ENCODE measurements around the gene TOMM7.

TOMM7 gene

DNA sequence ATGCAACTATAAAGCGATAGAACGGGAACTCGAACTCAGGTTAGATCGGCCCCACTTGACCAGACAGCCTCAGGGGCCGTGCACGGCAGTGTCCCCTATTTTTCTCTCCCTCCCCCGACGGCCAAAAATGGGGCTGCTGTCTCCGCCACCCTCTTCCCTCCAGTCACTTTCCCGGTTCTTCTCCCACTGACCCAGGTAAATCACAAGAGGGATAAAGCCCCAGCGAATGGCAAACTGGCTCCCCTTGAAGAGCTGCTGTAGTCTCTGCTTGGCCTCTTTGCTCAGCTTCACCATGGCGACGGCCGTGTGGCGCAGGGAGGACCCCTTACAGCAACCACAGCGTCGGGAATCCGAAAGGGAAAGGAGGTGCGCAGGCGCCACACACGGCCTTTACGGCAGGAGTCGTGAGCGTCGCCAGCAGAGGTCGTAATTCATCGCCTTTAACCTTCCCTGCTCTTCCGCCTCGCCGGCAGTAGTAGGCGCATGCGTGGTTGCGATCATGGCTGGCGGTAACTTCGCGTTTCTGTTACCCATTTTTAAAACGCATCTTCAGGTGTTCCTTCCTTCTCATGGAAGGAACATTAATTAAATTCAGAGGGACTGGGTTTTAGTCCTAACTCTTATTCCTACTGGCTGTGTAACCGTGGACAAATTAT, at the start of gene TOMM7:
TOMM7 (minus strand) TSS at position 364 of the 656 bp plus-strand sequence; CDS start at position 294, 70 bp downstream.
- DNase-seq (ENCODE audit: low read depth in 2 of 2, low spot score in 1 of 2): peak; percentile 72 to 80

DNA sequence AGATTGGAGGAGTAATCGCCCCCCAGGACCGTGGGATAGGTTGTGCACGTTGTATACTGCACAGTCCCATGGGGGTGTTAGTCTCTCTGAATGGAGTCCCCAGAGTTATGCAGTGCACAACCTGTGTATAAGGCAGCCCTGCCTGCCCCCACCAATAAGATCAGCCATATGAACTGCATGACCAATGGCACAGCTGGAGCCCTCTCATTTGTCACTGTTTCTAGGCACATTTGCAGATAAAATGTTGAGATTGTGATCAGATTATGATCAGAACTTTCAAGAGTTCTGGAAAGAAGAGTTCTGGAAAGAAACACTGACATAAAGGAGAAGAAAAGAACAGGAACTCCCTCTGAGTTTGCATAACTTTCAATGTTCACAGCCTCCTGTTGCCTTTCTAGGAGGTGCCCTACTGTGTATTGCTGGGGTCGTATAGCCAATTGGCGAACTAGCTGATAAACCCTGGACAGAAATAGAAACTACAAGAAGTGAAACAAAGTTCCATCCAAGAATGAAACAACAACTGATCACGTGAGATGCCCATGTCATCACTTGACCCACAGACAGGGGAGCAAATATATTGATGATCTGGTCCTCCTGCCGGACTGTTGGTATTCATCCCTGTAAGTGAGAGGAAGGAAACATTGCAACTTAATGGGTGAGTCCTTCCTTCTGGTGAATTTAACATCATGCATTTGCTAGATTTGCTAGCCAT, 49.6 kb upstream of the TOMM7 start:
- DNase-seq (ENCODE audit: low read depth in 2 of 2, low spot score in 1 of 2): no peak

GRCh38 chr7:22871661-22872060, 49.0 kb upstream of the TOMM7 start:
- DNase-seq (ENCODE audit: low read depth in 2 of 2, low spot score in 1 of 2): no peak

DNA sequence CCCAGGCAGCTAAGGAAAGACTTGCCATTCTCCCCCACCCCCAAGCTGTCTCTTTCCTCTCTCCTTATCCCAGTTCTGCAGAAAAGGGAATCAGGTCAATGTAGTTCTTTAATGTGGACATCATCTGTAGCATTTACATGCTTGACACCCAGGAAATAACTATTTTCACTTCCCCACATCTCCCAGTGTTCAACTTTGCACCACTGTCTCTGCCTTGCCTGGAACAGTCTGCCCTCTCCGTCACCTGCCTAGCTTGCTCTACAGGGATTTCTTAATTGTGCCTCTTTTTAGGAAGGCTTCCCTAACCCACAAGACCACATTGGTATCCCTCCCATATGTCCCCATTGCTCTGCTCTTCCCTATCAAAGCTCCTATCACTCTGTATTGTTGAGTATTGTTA, 45.9 kb upstream of the TOMM7 start:
- DNase-seq (ENCODE audit: low read depth in 2 of 2, low spot score in 1 of 2): no peak

DNA sequence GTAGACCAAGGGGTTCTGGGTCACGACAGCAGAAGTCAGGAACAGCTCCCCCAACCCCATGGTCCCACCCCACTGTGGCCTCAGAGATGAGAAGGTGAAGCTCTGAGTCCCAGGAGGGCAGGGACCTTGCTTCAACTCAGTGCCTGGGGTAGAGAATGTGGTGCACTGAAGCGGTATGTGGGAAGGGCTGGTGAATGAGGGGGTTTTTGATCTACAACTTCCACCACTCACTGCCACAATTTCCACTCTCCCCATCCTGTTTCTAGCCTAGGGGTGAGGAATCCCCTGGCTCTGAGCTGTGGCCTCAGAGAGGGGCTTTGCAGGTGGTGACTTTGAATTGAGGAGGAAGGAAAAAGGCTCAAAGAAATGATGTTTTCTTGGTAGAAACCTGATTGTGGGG, 44.9 kb upstream of the TOMM7 start:
- DNase-seq (ENCODE audit: low read depth in 2 of 2, low spot score in 1 of 2): no peak

DNA sequence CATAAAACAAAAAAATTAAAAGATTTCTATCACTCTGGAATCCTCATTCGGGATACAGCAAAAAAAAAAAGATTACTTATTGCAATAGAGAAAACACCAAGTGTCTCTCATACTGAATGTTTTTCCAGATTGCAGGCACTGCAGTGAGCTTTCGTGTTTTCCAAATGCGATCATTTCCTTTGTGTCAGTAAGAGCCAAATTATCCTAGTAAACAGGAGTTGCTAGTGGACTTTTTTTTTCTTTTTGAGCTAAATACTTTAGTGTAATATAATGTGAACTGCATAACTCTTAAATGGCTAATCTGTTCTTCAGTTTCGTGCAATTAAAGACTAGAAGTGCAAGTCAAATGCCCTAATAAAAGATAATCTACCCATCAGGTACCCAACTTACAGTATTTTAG, 44.4 kb upstream of the TOMM7 start:
- DNase-seq (ENCODE audit: low read depth in 2 of 2, low spot score in 1 of 2): no peak

DNA sequence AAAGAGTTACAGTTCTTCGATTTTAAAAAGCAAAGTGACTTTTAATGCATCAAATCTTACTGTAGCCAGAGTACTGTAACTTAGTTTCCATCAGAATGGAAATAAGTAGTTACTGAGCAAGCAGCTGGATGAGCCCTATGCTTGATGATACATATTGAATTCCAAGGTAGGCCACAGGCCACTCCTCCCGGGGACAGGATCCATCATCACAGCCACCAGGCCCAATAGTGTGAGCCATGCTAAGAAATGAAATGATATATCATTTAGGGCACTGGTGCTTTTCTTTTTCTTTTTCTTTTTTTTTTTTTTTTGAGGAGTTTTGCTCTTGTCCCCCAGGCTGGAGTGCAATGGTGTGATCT, 42.9 kb upstream of the TOMM7 start:
- no peak for DNase-seq (ENCODE audit: low read depth in 2 of 2, low spot score in 1 of 2)

DNA sequence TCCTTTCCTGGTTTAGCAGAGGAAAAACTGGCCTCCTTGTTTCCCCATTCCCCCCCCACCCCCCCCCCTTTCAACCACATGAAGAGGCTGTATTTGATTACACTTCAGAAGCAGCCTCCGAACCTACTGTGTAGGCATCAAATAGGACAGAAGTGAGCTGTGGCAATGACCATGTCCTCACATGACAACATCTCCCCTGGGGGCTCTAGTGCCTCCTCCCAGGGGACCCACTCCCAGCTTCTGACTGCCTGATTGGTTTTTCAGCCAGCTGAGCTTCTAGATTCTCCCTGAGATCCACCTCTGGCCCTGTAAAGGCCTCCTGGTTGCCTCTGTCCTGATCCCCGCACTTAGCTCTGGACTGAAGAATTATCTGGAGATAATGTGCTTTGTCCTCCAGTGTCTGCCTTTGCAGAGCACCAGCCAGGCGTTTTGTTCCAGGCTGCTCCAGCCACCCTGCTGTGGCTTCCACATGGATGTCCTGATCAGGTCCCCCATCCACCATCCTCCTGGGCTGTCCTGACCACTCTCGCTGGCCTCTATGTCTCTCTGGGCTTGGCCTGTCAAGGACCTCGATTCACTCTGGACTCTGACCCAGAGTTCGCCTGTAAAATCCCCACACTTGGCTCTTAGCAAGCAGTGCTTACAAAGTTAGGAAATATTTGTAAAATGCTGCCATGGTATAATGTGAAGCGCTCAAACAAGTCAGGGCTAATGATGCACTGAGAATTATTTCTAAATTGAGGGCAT, 42.4 kb upstream of the TOMM7 start:
- no peak for DNase-seq (ENCODE audit: low read depth in 2 of 2, low spot score in 1 of 2)

GRCh38 chr7:22864301-22864700, 41.7 kb upstream of the TOMM7 start:
- no peak for DNase-seq (ENCODE audit: low read depth in 2 of 2, low spot score in 1 of 2)

GRCh38 chr7:22863156-22863899, 40.7 kb upstream of the TOMM7 start:
- no peak for DNase-seq (ENCODE audit: low read depth in 2 of 2, low spot score in 1 of 2)

- DNase-seq (ENCODE audit: low read depth in 2 of 2, low spot score in 1 of 2): no peak
These were observed 38.9 kb upstream of the TOMM7 start for GRCh38 chr7:22861576-22861975.

DNA sequence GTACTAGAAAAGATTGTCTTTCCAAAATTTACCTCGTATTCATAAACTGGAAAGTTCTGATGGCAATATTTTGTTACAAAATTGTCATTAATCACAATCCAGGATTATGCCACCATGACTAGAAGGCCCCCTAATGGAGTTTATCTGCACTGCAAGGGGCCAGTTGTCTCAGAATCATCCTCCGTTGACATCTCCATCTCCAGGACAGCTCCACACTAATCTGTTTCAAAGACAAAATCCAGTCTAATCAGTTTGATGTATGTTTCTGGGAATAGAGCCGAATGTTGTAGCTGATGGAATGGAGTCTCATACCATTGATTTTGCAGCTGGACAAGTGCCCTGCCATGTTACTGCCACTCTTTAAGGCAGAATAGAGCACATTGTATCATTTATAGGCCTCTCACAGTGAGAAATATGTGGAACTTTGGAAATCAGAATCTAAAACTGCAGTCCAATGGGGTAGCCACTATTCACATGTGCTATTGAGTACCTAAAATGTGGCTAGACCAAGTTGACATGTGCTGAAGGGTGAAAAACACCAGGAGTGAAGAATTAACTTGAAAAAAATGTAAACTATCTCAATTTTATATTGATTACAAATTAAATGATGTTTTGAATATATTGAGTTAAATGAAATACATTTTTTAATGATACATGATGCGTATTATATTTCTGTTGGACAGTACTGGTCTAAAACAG, 38.3 kb upstream of the TOMM7 start:
- DNase-seq (ENCODE audit: low read depth in 2 of 2, low spot score in 1 of 2): no peak

DNA sequence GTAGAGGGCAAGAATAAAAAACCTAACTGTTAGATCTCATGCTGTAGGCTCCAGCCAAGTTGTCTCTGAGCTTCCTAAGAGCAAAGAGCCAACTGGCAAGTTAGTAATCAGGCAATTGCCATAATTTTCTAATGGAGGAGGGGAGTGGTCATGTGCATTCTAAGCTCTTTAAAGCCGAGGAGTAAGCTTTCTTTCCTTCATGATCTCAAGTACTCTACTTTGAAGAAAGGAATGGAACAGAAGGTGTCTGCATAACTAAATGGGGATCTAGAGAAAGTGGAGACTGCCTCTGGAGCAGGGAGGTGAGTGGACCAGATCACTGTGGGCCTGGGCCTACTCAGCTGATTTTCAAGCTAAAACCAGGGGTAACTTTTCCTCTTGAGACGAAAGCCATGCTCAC, 37.7 kb upstream of the TOMM7 start:
- DNase-seq (ENCODE audit: low read depth in 2 of 2, low spot score in 1 of 2): no peak

DNA sequence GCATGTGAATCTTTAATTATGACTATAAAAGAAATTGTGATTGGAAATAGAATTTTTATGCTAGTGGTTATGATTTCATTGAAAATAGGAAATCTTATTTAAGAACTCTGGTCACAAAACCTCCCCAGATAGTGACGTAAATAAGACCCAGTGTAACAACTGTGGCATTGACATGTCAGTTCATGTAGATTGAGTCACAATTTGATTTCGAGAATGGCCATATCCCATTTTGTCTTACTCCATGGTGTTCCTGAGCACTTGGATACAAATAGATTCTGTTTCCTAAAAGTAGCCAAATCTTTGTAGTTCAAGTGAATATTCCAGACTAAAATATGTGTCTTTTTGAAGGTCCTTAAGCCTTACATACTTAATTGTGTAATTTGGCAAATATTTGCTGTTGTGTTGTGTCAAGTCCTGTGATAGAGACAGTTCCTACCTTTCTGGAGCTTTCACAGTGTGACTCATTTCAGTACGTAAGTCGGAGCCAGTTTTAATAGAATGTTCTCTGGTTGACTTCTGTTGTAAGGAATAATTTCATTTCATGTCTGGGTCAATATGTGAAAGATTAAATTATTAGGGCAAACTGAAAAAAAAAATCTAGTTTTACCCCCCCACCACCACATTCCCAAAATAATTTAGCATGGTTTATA, 37.1 kb upstream of the TOMM7 start:
- DNase-seq (ENCODE audit: low read depth in 2 of 2, low spot score in 1 of 2): no peak

- no peak for DNase-seq (ENCODE audit: low read depth in 2 of 2, low spot score in 1 of 2)
These were observed 36.3 kb upstream of the TOMM7 start for GRCh38 chr7:22858640-22859561.

DNA sequence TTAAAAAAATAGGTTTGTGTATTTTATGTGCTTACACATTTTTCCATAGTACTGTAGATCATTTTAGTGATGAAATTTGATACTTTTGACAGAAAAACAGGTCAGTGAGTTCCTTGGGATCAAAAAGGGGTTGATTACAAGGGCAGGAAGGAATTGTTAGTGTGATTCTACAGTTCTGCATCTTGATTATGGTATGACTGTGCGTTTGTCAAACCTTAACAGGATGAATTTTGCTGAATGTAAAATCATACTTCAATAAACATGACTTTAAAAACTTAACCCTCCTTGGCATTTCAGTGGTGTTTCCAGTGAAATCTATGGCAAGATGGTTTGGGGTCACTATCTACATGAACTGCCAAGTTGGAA, 35.6 kb upstream of the TOMM7 start:
- DNase-seq (ENCODE audit: low read depth in 2 of 2, low spot score in 1 of 2): no peak

GRCh38 chr7:22856416-22856815, 33.8 kb upstream of the TOMM7 start:
- no peak for DNase-seq (ENCODE audit: low read depth in 2 of 2, low spot score in 1 of 2)

- DNase-seq (ENCODE audit: low read depth in 2 of 2, low spot score in 1 of 2): no peak
These were observed 32.4 kb upstream of the TOMM7 start for GRCh38 chr7:22855049-22855392.

DNA sequence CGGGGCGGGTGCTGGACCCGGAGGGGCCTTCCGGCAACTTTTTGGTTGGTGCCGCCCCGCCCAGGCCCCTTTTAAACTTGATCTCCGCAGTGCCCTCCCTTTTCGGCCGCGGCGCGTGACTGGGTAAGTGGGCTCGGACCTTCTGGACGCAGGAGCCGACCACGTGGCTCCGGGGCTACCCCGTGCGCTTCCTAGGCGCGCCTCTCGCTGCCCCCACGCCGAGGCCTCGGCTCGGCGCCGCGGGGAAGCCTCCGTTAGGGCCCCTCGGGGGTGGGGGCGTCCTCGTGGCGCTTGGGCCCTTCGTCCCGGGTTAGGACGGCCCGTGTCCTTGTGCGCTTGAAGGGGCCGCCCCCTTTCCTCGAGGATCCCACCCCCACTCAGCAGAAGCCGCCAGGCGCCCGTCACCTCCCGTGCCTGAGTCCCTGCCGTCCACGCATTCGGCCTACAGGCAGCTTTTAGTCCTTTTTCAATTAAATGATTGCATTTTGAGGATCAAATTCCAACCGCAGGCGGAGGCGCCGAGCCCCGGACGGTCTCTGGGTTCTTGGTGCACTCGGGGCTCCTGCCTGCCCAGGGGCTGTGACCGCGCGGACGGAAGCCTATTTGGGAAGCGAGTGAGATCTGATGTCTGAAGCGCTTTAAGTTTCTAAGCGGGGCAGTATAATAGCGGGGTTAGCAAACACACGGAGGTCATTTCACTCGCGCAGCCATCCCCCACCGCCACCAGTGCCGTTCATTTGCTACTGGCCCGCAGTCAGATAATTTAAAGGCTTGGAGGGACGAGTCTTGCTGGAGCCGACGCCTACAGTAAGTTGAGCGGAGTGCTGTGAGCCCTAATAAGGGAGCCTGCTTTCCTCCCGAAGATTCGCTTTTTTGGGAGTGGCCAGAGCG, 31.8 kb upstream of the TOMM7 start:
- peak; percentile 13 to 68 for DNase-seq (ENCODE audit: low read depth in 2 of 2, low spot score in 1 of 2)

Data from stimulated activated CD8-positive, alpha-beta memory T cell treated with anti-CD3 and anti-CD28 coated beads, Interleukin-4, amount 100 ng/mL, for 4 hours (primary cell).